Activated CD4-positive, alpha-beta memory T cell treated with anti-CD3 and anti-CD28 coated beads for 36 hours (primary cell): ENCODE results near the gene PTPRM. TPM values are rescaled to one million over a fixed set of nuclear protein-coding genes. Genes with fewer than 3 reads are reported as not detected.

ENCODE experiments used
- CTCF ChIA-PET: fragments of 350-600 bp; sonication (Branson Sonifier 250); formaldehyde crosslinking; loops from one replicate; lab custom pipeline; 2021; ENCODE audit warnings: antibody characterized with exemption, inconsistent platforms; lab: Charles Lee
- POLR2A ChIA-PET: fragments of 350-600 bp; sonication (Branson Sonifier 250); formaldehyde crosslinking; loops from one replicate; lab custom pipeline; 2021; ENCODE audit warnings: antibody characterized with exemption; lab: Charles Lee
- DNase-seq: peaks from one replicate; pipeline ENCODE4 v3.0.0-alpha.2; 2020
- H3K27ac Mint-ChIP-seq: one replicate; pipeline ENCODE4 v1.8.0; 2021; ENCODE audit warnings: mixed read lengths
- H3K27me3 Mint-ChIP-seq: one replicate; pipeline ENCODE4 v1.8.0; 2021; ENCODE audit warnings: mixed read lengths
- H3K36me3 Mint-ChIP-seq: one replicate; pipeline ENCODE4 v1.8.0; 2021; ENCODE audit warnings: mixed read lengths
- H3K4me1 Mint-ChIP-seq: one replicate; pipeline ENCODE4 v1.8.0; 2021; ENCODE audit warnings: low read depth, mixed read lengths
- H3K4me3 Mint-ChIP-seq: one replicate; pipeline ENCODE4 v1.8.0; 2021; ENCODE audit warnings: mild to moderate bottlenecking, mixed read lengths
- H3K9me3 Mint-ChIP-seq: one replicate; pipeline ENCODE4 v1.8.0; 2021; ENCODE audit warnings: mixed read lengths
- intact Hi-C: fragments of 100-400 bp; cut with micrococcal nuclease; formaldehyde crosslinking; loops from one replicate; pipeline ENCODE4 v1.15.1; 2023
- total RNA-seq, 2 experiments: library from RNA; stranded (reverse); gene quantifications; one replicate each; pipeline ENCODE4 v1.2.3, GENCODE V29; 2021

The PTPRM gene
- total RNA-seq, 2 experiments from 2014 or later: 7.0 to 8.6 TPM

DNA sequence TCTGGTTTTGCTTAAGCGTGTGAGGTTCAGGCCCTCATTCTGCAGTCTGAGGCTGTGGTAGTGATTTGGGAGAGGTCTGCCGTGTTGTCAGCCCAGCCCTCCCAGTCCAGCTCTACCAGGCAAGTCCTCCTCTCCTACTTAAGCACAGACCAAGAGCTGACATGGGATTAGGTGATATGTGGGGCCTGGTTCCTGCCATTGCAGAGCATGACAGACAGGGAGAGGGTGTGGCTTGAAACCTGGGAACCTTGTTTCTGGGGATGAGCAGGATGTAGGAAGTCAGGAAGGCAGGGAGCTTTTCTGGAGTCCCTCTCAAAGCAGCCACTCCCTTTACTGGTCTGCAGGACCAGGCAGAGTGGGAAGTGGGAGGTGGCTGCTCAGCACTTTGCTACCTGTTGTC, 38.6 kb downstream of the PTPRM start:
- intact Hi-C loops: no loop called here

DNA sequence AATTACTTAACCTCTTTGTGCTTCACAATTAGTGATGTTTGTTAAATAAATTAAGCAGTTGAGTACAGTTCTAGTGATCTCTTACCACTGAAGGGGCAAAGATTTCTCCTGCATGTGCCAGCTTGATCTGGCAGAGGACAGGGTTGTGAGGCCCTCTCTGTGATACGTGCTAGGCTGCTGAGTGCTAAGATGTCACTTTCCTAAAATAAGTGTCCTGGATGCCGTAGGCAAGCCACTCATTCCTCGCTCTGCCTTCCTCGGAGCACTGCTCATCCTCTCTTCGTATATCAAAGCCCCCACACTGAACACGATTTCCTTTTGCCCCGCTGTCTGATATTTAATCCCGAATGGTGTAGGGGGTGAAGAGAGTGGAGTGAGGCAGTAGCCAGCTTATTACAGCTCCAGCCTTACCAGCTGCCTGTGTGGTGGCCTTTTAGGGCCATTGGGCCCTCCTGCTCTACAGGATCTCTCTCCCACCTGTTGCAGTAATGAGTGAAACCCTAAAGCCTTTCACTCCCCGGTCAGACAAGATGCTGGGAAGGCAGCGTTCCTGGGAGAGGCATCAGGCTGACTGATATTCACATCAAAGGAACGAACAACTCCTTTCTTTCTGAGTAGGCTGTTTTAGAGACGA, 40.5 kb downstream of the PTPRM start:
- H3K4me3 Mint-ChIP-seq: no peak overlapping the region
- ChIA-PET CTCF (no interaction called here), POLR2A (no interaction called here)
- H3K9me3 Mint-ChIP-seq: no peaks in the 10 kb centered on the region
- no peak overlapping the region for H3K27ac Mint-ChIP-seq
- no peaks in the 10 kb centered on the region for H3K27me3 Mint-ChIP-seq
- intact Hi-C loops: no loop called here
- H3K36me3 Mint-ChIP-seq: no peaks in the 10 kb centered on the region
- H3K4me1 Mint-ChIP-seq: no peaks in the 10 kb centered on the region
- DNase-seq: no peak

More for the DNA sequence above, 38.6 kb downstream of the PTPRM start:
- H3K4me1 Mint-ChIP-seq: no peaks in the 10 kb centered on the region
- no peaks in the 10 kb centered on the region for H3K9me3 Mint-ChIP-seq
- DNase-seq: no peak
- no peak overlapping the region for H3K4me3 Mint-ChIP-seq
- H3K36me3 Mint-ChIP-seq: no peaks in the 10 kb centered on the region
- H3K27ac Mint-ChIP-seq: no peak overlapping the region
- ChIA-PET CTCF (no interaction called here), POLR2A (no interaction called here)
- H3K27me3 Mint-ChIP-seq: no peaks in the 10 kb centered on the region

DNA sequence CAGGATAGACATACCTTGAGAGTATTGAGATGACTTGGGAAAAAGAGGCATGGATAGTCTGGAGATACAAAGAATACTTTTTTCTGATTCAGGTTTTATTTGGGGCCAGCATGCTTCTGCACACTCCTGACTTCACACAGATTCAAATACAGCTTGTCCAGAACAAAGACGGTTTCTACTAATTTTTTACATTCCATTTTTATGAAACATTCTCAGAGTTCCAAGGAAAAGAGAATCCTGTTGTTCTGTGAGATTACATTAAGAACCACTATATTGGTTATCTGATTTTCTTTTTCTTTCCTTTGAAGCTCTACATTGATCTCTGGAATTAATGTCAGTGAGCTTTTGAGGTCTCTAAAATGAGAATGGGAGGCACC, 41.0 kb downstream of the PTPRM start:
- Mint-ChIP-seq H3K9me3 (no peaks in the 10 kb centered on the region), H3K4me3 (no peak overlapping the region), H3K27me3 (no peaks in the 10 kb centered on the region), H3K4me1 (no peaks in the 10 kb centered on the region), H3K27ac (no peak overlapping the region), H3K36me3 (no peaks in the 10 kb centered on the region)
- DNase-seq: no peak
- intact Hi-C loops: no loop called here
- ChIA-PET CTCF (no interaction called here), POLR2A (no interaction called here)

DNA sequence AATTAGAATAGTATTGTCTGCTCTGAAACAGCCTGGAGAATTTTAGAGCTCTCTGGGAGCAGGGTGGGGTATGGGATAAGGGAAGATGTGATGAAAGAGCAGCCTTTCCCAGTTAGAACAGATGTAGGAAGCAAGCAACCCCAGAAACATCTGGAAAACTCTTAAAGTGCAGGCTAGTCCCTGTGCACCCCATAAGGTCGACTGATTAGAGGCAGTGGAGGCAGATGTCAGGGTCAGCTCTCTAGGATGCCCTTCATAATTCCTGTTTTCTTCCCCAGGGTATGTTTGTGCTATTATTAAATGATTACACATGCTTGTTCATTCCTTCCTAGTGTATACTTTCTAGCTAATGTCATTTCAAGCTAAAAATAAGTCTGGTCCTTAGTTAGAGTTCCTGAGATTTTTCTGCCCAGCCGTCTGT, 41.7 kb downstream of the PTPRM start:
- Mint-ChIP-seq H3K36me3 (no peaks in the 10 kb centered on the region), H3K27me3 (no peaks in the 10 kb centered on the region), H3K9me3 (no peaks in the 10 kb centered on the region), H3K4me1 (no peaks in the 10 kb centered on the region), H3K27ac (no peak overlapping the region), H3K4me3 (no peak overlapping the region)
- intact Hi-C loops: no loop called here
- no peak for DNase-seq
- ChIA-PET POLR2A (no interaction called here), CTCF (no interaction called here)

DNA sequence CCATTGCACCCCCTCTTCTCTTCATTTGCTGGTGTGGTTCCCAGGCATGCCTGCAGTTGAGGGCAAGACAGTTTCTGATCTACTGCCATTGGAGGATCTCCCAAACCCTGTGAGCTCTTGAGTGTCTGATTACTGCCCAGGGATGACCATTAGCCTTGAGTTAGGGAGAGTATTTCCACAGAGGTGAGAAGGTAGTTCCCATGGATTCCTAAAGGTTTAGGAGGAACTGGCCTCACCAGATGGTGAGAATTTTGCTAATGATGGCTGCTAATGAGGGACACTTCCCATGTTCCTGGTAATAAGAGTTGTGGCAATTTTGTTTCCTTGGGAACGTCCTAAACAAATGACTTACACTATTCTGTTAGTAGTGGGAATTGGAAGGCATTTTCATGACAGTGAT, 42.5 kb downstream of the PTPRM start:
- Mint-ChIP-seq H3K27ac (no peak overlapping the region), H3K4me1 (no peaks in the 10 kb centered on the region), H3K27me3 (no peaks in the 10 kb centered on the region), H3K9me3 (no peaks in the 10 kb centered on the region), H3K36me3 (no peaks in the 10 kb centered on the region), H3K4me3 (no peak overlapping the region)
- ChIA-PET CTCF (no interaction called here), POLR2A (no interaction called here)
- DNase-seq: no peak
- intact Hi-C loops: no loop called here

DNA sequence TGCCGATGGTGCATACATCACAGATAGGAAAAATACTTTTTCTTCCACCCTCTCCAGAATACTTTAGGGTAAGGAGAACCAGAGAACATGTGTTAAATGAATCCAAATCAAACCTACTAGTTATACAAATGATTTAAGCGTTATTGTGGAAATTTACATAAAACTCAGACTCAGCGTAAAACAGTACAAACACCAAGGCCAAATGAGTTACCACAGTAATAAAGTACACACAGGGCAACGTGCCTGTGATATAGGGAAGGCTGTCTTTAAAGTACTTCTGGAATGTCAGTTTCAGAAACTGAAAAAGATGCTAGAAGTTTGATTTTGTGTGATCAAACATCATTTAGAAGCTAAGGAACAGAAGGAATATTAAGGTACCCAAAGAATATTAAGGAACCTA, 46.9 kb downstream of the PTPRM start:
- Mint-ChIP-seq H3K27me3 (no peaks in the 10 kb centered on the region), H3K27ac (no peak overlapping the region), H3K9me3 (no peaks in the 10 kb centered on the region), H3K4me1 (no peaks in the 10 kb centered on the region), H3K36me3 (no peaks in the 10 kb centered on the region), H3K4me3 (no peak overlapping the region)
- CTCF ChIA-PET: no interaction called here
- intact Hi-C loops: no loop called here
- no peak for DNase-seq
- POLR2A ChIA-PET: no interaction called here

DNA sequence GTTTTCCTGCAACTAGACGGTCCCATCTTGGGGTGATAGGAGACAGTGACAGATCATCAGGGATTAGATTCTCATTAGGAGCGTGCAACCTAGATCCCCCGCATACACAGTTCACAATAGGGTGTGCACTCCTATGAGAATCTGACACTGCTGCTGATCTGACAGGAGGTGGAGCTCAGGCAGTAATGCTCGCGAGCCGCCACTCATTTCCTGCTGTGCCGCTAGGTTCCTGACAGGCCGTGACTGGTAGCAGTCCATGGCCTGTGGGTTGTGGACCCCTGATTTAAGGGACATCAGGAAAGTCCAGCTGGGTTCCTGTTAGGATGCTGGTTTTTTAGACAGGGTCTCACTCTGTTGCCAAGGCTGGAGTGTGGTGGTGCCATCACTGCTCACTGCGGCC, 48.7 kb downstream of the PTPRM start:
- no peak overlapping the region for H3K4me3 Mint-ChIP-seq
- intact Hi-C loops: no loop called here
- no peak for DNase-seq
- H3K27me3 Mint-ChIP-seq: no peaks in the 10 kb centered on the region
- no peaks in the 10 kb centered on the region for H3K36me3 Mint-ChIP-seq
- CTCF ChIA-PET: no interaction called here
- H3K4me1 Mint-ChIP-seq: no peaks in the 10 kb centered on the region
- no peaks in the 10 kb centered on the region for H3K9me3 Mint-ChIP-seq
- H3K27ac Mint-ChIP-seq: no peak overlapping the region
- POLR2A ChIA-PET: no interaction called here

DNA sequence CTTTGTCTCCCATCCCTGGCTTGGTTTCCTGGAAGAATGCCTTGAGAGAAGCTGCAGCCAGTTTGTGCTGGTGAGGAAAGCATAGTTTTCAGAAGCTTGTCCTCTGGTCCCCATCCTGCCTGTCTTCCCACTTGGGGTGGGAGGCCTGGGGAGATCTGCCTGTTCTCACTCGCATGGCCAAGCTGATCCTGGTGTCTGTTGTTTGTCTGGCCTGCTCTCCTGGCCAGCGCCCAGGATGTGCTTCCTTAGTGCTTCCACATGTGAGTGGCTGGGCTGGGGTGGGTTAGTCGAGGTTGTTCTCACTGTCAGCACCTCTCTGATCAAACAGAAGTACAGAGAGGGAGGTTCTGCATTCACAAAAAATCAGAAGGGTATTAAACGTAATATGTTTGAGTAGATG, 49.5 kb downstream of the PTPRM start:
- intact Hi-C loops: no loop called here
- CTCF ChIA-PET: no interaction called here
- H3K27me3 Mint-ChIP-seq: no peaks in the 10 kb centered on the region
- H3K36me3 Mint-ChIP-seq: no peaks in the 10 kb centered on the region
- H3K27ac Mint-ChIP-seq: no peak overlapping the region
- no peaks in the 10 kb centered on the region for H3K4me1 Mint-ChIP-seq
- no peak for DNase-seq
- H3K9me3 Mint-ChIP-seq: no peaks in the 10 kb centered on the region
- H3K4me3 Mint-ChIP-seq: no peak overlapping the region
- POLR2A ChIA-PET: no interaction called here

DNA sequence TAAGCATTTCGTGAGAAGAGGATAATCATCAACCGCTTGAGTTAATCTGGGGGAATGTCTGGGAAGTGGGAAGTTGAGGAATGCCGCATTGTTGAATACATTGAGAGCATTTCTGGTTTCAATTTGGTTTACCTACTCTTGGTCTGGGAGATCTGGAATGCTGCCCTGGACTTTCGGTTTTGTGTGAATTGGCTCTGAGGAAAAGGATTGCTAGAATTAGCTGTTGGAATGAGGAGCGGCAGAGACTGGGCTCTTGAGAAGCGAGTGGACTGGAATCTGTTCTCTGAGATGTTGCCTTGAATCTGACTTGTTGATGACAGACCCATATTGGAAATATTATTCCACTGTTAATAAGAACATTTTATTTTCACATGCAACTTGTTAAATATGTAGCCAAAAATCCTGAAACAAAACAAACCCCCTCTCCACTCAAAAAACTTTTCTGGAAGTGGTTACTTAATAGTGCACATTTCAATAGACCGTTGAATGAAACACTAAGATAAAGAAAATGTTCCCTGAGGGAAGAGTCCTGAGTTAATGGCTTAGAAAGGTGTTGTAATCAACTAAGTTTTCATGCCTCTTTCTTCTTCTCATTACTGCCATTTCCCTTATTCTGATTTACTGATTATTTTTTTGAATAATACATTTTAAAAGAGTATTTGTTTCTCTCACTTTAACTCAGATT, 50.8 kb downstream of the PTPRM start:
- DNase-seq: no peak
- intact Hi-C loops: no loop called here
- ChIA-PET POLR2A (no interaction called here), CTCF (no interaction called here)
- Mint-ChIP-seq H3K36me3 (no peaks in the 10 kb centered on the region), H3K27ac (no peak overlapping the region), H3K4me3 (no peak overlapping the region), H3K4me1 (no peaks in the 10 kb centered on the region), H3K9me3 (no peaks in the 10 kb centered on the region), H3K27me3 (no peaks in the 10 kb centered on the region)

DNA sequence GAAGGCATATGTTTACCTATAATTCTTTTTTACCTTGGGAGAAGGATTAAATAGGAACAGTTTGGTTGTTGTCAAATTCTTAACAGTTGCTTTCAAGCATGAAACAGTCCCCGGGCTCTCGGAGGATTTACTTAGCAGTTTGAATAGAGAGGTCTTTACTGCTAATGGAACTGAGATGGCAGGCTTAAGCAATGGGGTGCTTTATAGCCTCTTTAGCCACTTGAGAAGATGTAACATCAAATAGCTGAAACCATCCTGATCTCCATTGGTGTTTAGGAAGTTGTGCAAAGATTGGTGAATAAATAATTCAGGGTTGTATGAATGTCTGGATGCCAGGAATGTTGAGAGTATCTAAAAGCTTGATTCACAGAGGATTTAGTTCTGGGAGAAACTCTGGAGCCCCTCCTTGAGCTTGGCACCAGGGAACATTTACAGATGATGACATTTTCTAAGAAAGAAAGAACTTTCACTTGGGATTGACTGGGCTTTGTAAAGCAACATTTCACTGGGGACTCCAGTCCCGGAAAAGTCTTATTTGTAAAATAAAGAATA, 51.9 kb downstream of the PTPRM start:
- no peak for DNase-seq
- Mint-ChIP-seq H3K4me1 (no peaks in the 10 kb centered on the region), H3K36me3 (no peaks in the 10 kb centered on the region), H3K4me3 (no peak overlapping the region), H3K9me3 (no peaks in the 10 kb centered on the region), H3K27ac (no peak overlapping the region), H3K27me3 (no peaks in the 10 kb centered on the region)
- ChIA-PET CTCF (no interaction called here), POLR2A (no interaction called here)
- intact Hi-C loops: no loop called here

DNA sequence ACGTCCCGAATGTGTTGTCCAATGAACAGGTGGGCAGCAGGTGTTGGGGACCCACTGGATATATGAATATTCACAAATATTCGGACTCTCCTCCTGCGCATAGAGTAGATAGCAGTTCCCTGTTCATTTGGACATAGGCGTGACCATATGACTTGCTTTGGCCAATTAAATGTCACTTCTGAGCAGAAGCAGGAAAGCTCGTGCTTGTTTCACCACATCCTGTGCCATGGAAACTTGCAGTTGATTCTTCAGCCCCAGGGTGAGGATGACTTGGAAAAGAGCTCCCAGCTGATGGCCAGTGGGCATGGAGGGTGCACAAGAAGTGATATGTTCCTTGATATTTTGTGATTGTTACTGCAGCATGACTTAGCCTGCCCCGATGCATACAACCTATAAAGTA, 52.6 kb downstream of the PTPRM start:
- H3K4me1 Mint-ChIP-seq: no peaks in the 10 kb centered on the region
- no peak for DNase-seq
- no peak overlapping the region for H3K27ac Mint-ChIP-seq
- H3K4me3 Mint-ChIP-seq: no peak overlapping the region
- ChIA-PET CTCF (no interaction called here), POLR2A (no interaction called here)
- H3K27me3 Mint-ChIP-seq: no peaks in the 10 kb centered on the region
- intact Hi-C loops: no loop called here
- no peaks in the 10 kb centered on the region for H3K36me3 Mint-ChIP-seq
- no peaks in the 10 kb centered on the region for H3K9me3 Mint-ChIP-seq

DNA sequence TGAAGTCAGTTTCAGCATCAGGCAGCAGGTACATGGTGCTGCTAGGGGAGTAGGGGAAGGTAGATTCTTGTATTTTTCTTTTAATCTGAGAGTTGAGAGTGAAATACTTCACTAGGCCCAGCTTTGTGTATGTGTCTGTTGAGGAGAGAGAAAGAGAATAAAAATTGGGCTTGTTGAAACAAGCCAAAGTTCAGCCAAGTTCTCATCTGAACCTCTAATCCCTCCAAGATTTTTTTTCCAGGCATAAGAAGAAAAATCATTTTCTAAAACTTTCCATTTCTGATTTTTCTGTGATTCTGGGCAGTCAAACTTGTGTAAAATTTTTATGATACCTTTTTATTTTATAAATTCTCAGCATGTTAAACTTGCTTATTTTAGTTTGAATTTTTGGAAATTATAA, 55.6 kb downstream of the PTPRM start:
- Mint-ChIP-seq H3K4me1 (no peaks in the 10 kb centered on the region), H3K27ac (no peak overlapping the region), H3K4me3 (no peak overlapping the region), H3K27me3 (no peaks in the 10 kb centered on the region), H3K36me3 (no peaks in the 10 kb centered on the region), H3K9me3 (no peaks in the 10 kb centered on the region)
- no peak for DNase-seq
- CTCF ChIA-PET: no interaction called here
- intact Hi-C loops: no loop called here
- POLR2A ChIA-PET: no interaction called here

DNA sequence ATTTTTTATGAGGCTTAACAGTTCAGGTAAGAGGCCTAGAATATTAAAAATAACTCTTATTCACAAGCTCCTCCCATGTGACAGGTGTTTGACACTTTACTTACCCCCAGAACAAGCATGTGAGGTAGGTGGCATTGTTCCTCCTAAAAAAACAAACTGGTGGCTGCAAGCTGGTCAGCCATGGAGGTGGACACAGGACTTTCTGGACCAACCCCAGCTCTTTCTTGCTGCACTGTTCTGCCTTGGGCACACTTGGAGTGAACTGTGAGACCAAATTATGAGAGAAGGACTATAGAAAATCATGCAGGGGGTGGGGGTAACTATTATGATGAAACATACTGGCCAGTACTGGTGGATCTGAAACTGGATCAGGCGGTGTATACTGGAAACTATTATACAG, 56.6 kb downstream of the PTPRM start:
- ChIA-PET CTCF (no interaction called here), POLR2A (no interaction called here)
- Mint-ChIP-seq H3K36me3 (no peaks in the 10 kb centered on the region), H3K27ac (no peak overlapping the region), H3K4me3 (no peak overlapping the region), H3K4me1 (no peaks in the 10 kb centered on the region), H3K9me3 (no peaks in the 10 kb centered on the region), H3K27me3 (no peaks in the 10 kb centered on the region)
- intact Hi-C loops: no loop called here
- no peak for DNase-seq
